Germinal center (tissue), 1 donor: ENCODE data around the gene TIMM10.
A peak's percentile ranks its signal among the peaks of the same experiment; 100 is the strongest.

Source experiments
- DNase-seq: peaks from one replicate; pipeline ENCODE4 v3.0.0; 2012; ENCODE audit warnings: mixed read lengths, low spot score

TIMM10 gene

DNA sequence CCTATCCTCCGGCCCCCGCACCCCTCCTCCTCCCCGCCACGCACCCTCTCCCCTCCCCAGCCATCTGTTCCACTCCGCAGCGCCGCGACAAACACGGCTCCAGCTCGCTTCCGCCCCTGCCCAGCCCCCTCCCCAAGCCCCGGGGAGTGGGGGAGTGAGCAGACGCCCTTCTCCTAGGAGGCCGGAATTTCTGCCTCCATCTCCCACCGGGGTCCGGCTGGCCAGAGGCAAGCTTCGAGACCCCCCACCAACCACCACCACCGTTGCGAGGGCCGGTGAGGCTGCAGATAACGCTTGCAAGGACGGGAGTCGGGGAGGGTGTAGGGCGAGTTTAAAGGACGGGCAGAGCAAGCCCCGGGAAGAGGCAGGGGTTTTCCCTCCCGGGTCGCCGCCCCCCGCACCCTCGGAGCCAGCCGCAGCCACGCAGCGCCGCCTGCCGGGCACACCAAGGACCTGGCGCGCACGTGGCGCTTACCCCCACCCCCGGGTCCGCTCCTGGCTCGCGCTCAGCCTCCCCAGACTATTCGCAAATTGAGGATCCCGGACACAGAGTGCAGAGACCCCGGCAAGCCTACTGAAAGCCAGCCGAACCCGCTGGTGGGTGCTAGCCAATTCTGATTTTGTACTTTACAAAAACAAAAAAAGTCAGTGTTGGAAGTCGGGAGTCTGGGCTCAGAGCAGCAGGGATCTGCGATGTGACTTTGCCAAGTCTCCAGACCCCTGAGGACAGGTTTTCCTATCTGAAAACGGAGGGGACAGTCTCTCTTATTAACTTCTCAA lies 47.6 kb downstream of the TIMM10 start:
- peak; percentile 79 for DNase-seq

DNA sequence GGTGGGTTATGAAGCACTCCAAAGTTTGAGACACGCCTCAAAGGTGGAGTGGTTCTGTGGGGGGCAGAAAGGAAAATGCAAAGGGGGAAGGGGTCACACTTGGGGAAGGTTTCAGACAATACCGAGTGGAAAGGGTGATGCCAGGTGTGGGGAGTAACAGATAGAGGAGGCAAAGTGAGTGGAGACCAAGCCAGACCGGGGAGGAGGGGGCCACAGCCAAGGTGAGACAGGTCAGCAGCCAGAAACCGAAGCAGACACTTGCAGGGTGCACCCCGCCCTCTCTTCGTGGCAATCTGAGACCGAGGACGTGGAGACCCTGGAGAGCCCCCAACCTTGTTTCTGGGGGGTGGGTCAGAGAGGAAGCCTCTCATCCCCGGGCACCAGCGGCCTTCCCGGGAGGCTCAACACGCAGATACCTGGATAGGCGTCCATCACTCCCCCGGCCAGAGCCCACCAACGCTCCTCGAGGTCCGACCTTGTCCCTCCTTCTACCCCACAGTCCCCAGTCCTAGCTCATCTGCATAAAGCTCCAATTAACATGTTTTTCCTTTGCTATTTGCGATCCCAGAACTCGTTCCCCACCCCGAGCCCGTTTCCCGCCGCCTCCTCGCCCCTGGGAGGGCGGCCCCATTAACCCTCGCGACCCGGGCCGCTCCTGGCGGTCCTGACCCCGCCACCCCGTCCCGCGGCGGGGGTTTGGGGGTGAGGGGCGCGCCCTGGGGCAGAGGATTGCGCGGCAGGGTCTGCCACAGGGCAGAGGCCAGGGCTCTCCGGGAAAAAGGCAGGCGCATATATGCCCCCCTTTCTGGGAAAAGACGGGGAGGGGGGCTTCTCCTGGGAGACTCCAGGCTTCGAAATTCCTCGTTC lies 48.4 kb downstream of the TIMM10 start:
- DNase-seq = no peak

DNA sequence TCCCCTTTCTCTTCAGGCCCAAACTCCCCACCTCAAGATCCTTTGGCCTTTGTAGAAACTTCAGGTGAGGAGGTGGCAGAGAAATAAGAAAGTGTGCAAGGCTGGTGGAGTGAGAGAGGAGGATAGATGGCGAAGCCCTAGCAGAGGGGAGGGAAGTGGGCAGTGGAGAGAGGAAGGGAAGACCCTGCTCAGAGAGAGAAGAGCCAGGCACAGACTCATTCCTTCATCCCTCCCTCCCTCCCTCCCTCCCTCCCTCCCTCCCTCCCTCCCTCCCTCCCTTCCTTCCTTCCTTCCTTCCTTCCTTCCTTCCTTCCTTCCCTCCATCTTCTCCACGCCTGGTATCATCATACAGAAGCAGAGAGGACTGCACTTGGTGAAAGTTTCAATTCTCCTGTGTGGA lies 49.2 kb downstream of the TIMM10 start:
- DNase-seq = no peak

DNA sequence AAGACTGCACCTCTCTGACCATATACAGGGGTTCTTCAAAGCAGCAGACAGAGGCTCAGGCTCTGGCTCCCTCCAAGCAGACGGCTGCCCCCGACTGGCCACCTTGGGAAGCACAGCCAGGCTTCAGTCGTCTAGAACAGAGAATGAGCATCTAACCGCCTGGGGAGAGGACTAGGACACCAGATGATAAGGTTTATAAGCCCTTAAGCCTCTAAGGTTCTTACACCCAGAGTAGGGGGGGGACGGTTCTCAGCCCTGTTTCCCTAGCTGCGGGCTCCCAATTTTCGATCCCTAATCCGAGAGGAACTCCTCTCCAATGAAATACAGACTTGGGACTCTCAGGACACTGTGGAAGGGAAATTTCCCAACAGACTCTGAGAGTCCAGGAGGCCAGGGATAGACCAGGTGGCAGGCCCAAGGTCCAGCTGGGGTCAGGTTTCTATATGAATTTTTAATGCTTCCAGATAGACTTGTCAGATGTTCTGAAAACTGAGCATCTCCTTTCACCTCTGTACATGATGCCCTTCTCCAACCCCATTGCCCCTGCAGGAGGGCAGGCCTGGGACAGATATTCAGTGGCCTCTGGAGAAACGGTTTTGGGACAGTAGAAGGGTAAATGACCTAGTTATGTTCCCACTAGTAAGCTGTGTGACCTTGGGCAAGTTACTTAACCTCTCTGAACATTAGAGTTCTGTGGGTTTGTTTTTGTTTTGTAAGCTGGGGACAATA lies 50.0 kb downstream of the TIMM10 start:
- peak; percentile 72 for DNase-seq

DNA sequence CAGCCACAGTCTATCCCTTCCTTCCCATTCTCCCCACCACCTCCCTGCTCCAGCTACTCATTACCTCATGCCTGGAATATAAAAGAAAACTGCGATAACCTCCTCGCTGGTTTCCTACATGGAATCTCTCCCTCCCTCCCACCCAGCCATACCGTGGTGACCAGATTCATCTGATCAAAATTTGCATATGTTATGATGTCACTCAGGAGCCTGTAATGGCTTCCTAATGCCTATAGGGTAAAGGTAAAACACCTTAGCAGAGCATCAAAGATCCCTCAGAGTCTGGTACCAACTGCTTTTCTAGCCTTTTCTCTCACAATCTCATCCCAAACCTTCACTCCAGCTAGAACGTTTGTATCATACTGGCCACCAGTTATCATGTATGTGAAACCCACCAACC lies 50.6 kb downstream of the TIMM10 start:
- DNase-seq = no peak

DNA sequence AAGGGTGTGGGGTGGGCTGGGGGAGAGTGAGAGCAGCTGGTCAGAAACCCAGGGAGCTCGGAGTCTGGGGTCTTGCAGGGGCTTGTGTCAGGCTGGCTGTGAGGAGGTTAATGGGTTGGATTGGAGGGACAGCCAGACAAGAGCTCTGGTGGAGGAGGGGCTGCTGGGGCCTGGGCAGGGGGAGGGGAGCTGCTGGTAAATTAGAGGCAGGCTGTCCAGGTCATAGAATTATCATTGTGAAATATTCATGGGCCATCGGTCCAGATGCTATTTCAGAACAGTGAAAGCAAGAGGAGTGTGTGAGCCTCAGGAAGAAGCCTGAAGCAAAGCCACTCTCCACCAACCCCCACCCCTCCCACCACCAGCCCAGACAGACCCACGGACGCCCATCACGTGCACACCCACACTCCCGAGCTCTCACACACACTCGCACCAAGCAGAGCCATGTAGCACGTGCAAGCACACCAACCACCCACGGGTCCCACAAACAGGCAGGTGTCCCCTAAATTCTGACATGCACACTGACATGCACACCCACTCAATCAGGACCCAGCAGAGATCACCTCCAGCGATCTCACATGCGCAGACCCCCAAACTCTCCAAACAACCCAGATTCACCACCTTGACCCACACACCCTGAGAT lies 51.4 kb downstream of the TIMM10 start:
- no peak for DNase-seq
